Activated CD4-positive, alpha-beta T cell treated with anti-CD3 and anti-CD28 coated beads, Interleukin-2, amount 10 ng/mL, durations not matched to agents 24 days and 14 days (primary cell): ENCODE measurements around the gene DENND5B. TPM values are rescaled to one million over a fixed set of nuclear protein-coding genes. Genes with fewer than 3 reads are reported as not detected.

ENCODE experiments used
- DNase-seq: peaks from one replicate; pipeline ENCODE4 v3.0.0; 2022
- H3K27ac Mint-ChIP-seq: one replicate; pipeline ENCODE4 v1.8.0; 2022; ENCODE audit warnings: mild to moderate bottlenecking, mixed read lengths
- H3K27me3 Mint-ChIP-seq: one replicate; pipeline ENCODE4 v1.8.0; 2022; ENCODE audit warnings: mixed read lengths
- H3K36me3 Mint-ChIP-seq: one replicate; pipeline ENCODE4 v1.8.0; 2022; ENCODE audit warnings: low read depth, mild to moderate bottlenecking, mixed read lengths
- H3K4me1 Mint-ChIP-seq: one replicate; pipeline ENCODE4 v1.8.0; 2021; ENCODE audit warnings: mixed read lengths
- H3K4me3 Mint-ChIP-seq: one replicate; pipeline ENCODE4 v1.8.0; 2022; ENCODE audit warnings: mild to moderate bottlenecking, moderate library complexity, mixed read lengths
- H3K9me3 Mint-ChIP-seq: one replicate; pipeline ENCODE4 v1.8.0; 2021; ENCODE audit warnings: mixed read lengths
- intact Hi-C: fragments of 100-400 bp; cut with micrococcal nuclease; formaldehyde crosslinking; loops from one replicate; pipeline ENCODE4 v1.15.1; 2023
- total RNA-seq: library from RNA; stranded (reverse); gene quantifications from 2 replicates; pipeline ENCODE4 v1.2.3, GENCODE V29; 2022

Gene DENND5B
- total RNA-seq, 1 donor from 2014 or later, result not detected

GRCh38 chr12:31496257-31496656 is 94.7 kb downstream of the DENND5B start:
- no peaks in the 10 kb centered on the region for H3K36me3 Mint-ChIP-seq
- intact Hi-C loops, result no loop called here
- no peak overlapping the region for H3K27ac Mint-ChIP-seq
- peaks cover 3% of the 10 kb centered on the region for H3K27me3 Mint-ChIP-seq
- no peak for DNase-seq
- H3K4me3 Mint-ChIP-seq, result no peak overlapping the region
- no peaks in the 10 kb centered on the region for H3K9me3 Mint-ChIP-seq
- H3K4me1 Mint-ChIP-seq, result no peaks in the 10 kb centered on the region

- H3K4me1 Mint-ChIP-seq, result no peaks in the 10 kb centered on the region
- H3K27me3 Mint-ChIP-seq, result peaks cover 3% of the 10 kb centered on the region
- H3K36me3 Mint-ChIP-seq, result no peaks in the 10 kb centered on the region
- intact Hi-C loops, result no loop called here
- no peak overlapping the region for H3K4me3 Mint-ChIP-seq
- no peak for DNase-seq
- H3K27ac Mint-ChIP-seq, result no peak overlapping the region
- H3K9me3 Mint-ChIP-seq, result no peaks in the 10 kb centered on the region
Measured at GRCh38 chr12:31494455-31494854, 96.5 kb downstream of the DENND5B start.

- intact Hi-C loops, result no loop called here
- Mint-ChIP-seq H3K4me3 (no peak overlapping the region), H3K27me3 (peaks cover 3% of the 10 kb centered on the region), H3K27ac (no peak overlapping the region), H3K4me1 (no peaks in the 10 kb centered on the region), H3K36me3 (no peaks in the 10 kb centered on the region), H3K9me3 (no peaks in the 10 kb centered on the region)
- no peak for DNase-seq
Measured at GRCh38 chr12:31492599-31493196, 98.2 kb downstream of the DENND5B start.

GRCh38 chr12:31491841-31492598 is 98.9 kb downstream of the DENND5B start:
- Mint-ChIP-seq H3K4me3 (no peak overlapping the region), H3K9me3 (no peaks in the 10 kb centered on the region), H3K36me3 (no peaks in the 10 kb centered on the region), H3K4me1 (no peaks in the 10 kb centered on the region), H3K27me3 (peaks cover 1% of the 10 kb centered on the region), H3K27ac (no peak overlapping the region)
- DNase-seq, result no peak
- intact Hi-C loops, result no loop called here

GRCh38 chr12:31491241-31491794 is 99.6 kb downstream of the DENND5B start:
- intact Hi-C loops, result no loop called here
- DNase-seq, result no peak
- Mint-ChIP-seq H3K27me3 (peaks cover 1% of the 10 kb centered on the region), H3K27ac (no peak overlapping the region), H3K4me3 (no peak overlapping the region), H3K9me3 (no peaks in the 10 kb centered on the region), H3K36me3 (no peaks in the 10 kb centered on the region), H3K4me1 (no peaks in the 10 kb centered on the region)

- no peak for DNase-seq
- no peak overlapping the region for H3K27ac Mint-ChIP-seq
- no peaks in the 10 kb centered on the region for H3K36me3 Mint-ChIP-seq
- H3K4me3 Mint-ChIP-seq, result no peak overlapping the region
- H3K27me3 Mint-ChIP-seq, result no peaks in the 10 kb centered on the region
- intact Hi-C loops, result no loop called here
- H3K4me1 Mint-ChIP-seq, result no peaks in the 10 kb centered on the region
- H3K9me3 Mint-ChIP-seq, result no peaks in the 10 kb centered on the region
Measured at GRCh38 chr12:31488737-31489338, 102.1 kb downstream of the DENND5B start.

GRCh38 chr12:31485571-31485970 is 105.4 kb downstream of the DENND5B start:
- H3K27me3 Mint-ChIP-seq, result no peaks in the 10 kb centered on the region
- H3K27ac Mint-ChIP-seq, result no peak overlapping the region
- DNase-seq, result no peak
- intact Hi-C loops, result no loop called here
- no peaks in the 10 kb centered on the region for H3K36me3 Mint-ChIP-seq
- no peaks in the 10 kb centered on the region for H3K4me1 Mint-ChIP-seq
- H3K9me3 Mint-ChIP-seq, result no peaks in the 10 kb centered on the region
- no peak overlapping the region for H3K4me3 Mint-ChIP-seq

- Mint-ChIP-seq H3K27ac (no peak overlapping the region), H3K4me1 (no peaks in the 10 kb centered on the region), H3K36me3 (no peaks in the 10 kb centered on the region), H3K9me3 (no peaks in the 10 kb centered on the region), H3K4me3 (no peak overlapping the region), H3K27me3 (no peaks in the 10 kb centered on the region)
- no peak for DNase-seq
- intact Hi-C loops, result no loop called here
Measured at GRCh38 chr12:31482816-31483215, 108.1 kb downstream of the DENND5B start.

- Mint-ChIP-seq H3K4me1 (no peaks in the 10 kb centered on the region), H3K4me3 (no peak overlapping the region), H3K9me3 (no peaks in the 10 kb centered on the region), H3K36me3 (no peaks in the 10 kb centered on the region), H3K27me3 (no peaks in the 10 kb centered on the region), H3K27ac (no peak overlapping the region)
- intact Hi-C loops, result no loop called here
- no peak for DNase-seq
Measured at GRCh38 chr12:31481415-31481814, 109.5 kb downstream of the DENND5B start.

- H3K4me1 Mint-ChIP-seq, result no peaks in the 10 kb centered on the region
- no peak for DNase-seq
- H3K27me3 Mint-ChIP-seq, result peaks cover 3% of the 10 kb centered on the region
- H3K4me3 Mint-ChIP-seq, result no peak overlapping the region
- no peak overlapping the region for H3K27ac Mint-ChIP-seq
- no peaks in the 10 kb centered on the region for H3K36me3 Mint-ChIP-seq
- intact Hi-C loops, result no loop called here
- H3K9me3 Mint-ChIP-seq, result no peaks in the 10 kb centered on the region
Measured at GRCh38 chr12:31479516-31480210, 111.3 kb downstream of the DENND5B start.

- H3K4me3 Mint-ChIP-seq, result no peak overlapping the region
- intact Hi-C loops, result no loop called here
- no peak overlapping the region for H3K27ac Mint-ChIP-seq
Measured at GRCh38 chr12:31478898-31479297, 112.0 kb downstream of the DENND5B start.

GRCh38 chr12:31478425-31478824 is 112.5 kb downstream of the DENND5B start:
- Mint-ChIP-seq H3K36me3 (no peaks in the 10 kb centered on the region), H3K27ac (no peak overlapping the region), H3K9me3 (no peaks in the 10 kb centered on the region), H3K4me3 (no peak overlapping the region), H3K27me3 (peaks cover 4% of the 10 kb centered on the region), H3K4me1 (no peaks in the 10 kb centered on the region)
- intact Hi-C loops, result no loop called here
- no peak for DNase-seq

More at GRCh38 chr12:31478898-31479297, 112.0 kb downstream of the DENND5B start:
- Mint-ChIP-seq H3K4me1 (no peaks in the 10 kb centered on the region), H3K9me3 (no peaks in the 10 kb centered on the region), H3K36me3 (no peaks in the 10 kb centered on the region), H3K27me3 (peaks cover 4% of the 10 kb centered on the region)
- no peak for DNase-seq

GRCh38 chr12:31477687-31478086 is 113.2 kb downstream of the DENND5B start:
- no peaks in the 10 kb centered on the region for H3K4me1 Mint-ChIP-seq
- H3K9me3 Mint-ChIP-seq, result no peaks in the 10 kb centered on the region
- no peak for DNase-seq
- H3K36me3 Mint-ChIP-seq, result no peaks in the 10 kb centered on the region
- no peak overlapping the region for H3K4me3 Mint-ChIP-seq
- intact Hi-C loops, result no loop called here
- H3K27me3 Mint-ChIP-seq, result peaks cover 4% of the 10 kb centered on the region
- no peak overlapping the region for H3K27ac Mint-ChIP-seq

GRCh38 chr12:31476437-31476836 is 114.5 kb downstream of the DENND5B start:
- peaks cover 4% of the 10 kb centered on the region for H3K27me3 Mint-ChIP-seq
- H3K4me1 Mint-ChIP-seq, result no peaks in the 10 kb centered on the region
- no peaks in the 10 kb centered on the region for H3K36me3 Mint-ChIP-seq
- no peak overlapping the region for H3K4me3 Mint-ChIP-seq
- no peak for DNase-seq
- intact Hi-C loops, result no loop called here
- H3K9me3 Mint-ChIP-seq, result no peaks in the 10 kb centered on the region
- no peak overlapping the region for H3K27ac Mint-ChIP-seq
